CMK (cell line): ENCODE data around the gene CNIH3.

Source experiments
- DNase-seq: peaks from one replicate; pipeline ENCODE4 v3.0.0-alpha.2; 2010; ENCODE audit warnings: low read depth

Gene CNIH3

DNA sequence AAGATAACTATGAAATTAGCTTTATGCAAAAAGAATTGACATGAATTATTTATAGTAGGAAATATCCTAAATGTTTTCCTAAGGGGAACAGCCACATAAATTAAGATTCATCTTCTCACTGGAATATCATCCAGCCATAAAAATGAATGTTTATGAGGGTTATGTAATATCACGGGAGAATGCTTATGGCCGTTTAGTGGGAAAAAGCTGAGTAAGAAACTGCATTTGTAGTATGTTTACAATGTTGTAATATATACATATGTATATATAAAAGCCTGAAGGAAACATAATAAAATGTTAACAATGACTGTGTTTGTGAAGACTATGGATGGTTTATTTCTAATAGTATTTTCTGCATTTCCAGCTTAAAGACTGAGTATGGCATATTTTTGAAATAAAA lies 161.1 kb downstream of the CNIH3 start:
- no peak for DNase-seq

DNA sequence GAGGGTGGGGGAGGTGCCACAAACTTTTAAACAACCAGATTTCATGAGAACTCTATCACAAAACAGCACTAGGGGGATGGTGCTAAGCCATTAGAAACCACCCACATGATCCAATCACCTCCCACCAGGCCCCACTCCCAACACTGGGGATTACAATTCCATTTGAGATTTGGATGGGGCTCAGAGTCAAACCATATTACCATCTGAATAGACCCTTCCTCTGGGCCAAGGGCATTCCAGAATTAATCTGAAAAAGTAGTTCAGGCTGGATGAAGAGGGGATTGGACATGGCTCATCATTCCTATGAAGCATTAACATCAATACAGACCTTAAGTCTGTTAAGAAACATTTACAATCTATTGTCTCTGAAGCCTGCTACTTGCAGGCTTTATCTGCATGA lies 163.4 kb downstream of the CNIH3 start:
- DNase-seq: no peak

DNA sequence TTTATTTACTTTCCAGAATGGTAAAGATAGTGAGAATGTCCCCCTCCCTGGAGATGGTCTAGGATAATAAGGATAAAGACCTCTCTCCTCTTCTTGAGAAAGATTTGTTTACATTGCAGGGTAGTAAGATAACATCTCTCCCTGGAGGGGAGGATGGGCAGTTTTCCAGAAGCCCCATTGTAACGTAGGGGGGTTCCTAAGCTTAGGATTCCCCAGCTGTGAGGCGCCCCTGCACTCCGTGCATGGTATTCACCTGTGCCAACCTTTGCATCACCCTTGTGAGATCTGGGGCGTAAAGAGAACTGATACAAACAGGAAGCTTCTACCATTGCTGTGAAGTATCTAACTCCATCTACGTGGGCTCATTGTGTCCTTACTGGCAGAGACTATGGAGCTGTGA lies 164.6 kb downstream of the CNIH3 start:
- no peak for DNase-seq

DNA sequence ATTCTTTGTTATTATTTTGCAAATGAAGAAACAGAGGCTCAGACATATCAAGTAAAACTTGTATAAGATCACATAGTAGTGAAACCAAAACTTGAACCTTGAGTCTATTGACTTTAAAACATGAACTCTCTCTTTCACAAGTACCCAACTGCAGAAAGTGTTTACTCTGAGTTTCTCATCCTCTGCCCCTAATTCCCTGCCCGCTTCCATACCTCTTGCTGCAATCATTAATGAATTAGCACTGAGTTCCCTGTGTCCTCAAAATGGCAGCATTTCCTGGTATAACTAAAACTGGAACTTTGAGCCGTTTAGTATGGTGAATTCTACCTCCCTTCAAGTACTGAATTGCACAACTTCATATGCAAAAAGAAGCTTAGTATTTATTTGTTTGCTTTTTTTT lies 165.7 kb downstream of the CNIH3 start:
- no peak for DNase-seq

DNA sequence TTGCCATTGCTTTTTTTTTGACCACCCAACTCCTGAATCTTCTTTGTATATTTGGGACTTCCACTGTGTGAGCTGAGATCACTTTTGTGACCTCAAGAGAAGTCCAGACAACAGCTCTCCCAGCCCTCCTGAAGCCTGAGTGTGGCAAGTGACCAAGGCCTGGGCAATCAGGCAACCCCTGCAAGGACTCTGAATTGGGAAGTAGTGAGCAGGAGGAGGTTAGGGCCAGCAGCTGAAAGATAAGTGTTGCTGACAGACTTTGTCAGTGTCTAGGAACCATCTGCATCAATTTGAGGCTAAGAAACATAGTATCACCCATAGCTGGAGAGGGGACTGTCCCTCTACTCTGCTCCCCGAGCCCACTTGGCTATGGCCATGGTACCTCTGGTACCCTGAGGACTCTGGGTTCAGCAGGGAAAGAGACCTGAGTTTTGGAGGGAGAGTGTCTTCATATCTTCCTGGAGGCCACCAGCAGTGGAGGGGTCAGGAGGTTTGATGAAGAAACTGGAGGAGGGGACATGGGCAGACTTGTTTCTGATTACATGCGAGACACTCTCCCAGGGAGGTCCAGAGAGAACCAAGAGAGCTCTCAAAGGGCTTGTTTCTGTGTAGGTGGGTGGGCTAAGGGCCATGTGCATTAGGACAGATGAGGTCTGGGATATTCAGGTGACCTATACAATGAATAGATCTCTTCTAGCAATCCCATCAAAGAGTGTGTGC lies 166.3 kb downstream of the CNIH3 start:
- DNase-seq: no peak

DNA sequence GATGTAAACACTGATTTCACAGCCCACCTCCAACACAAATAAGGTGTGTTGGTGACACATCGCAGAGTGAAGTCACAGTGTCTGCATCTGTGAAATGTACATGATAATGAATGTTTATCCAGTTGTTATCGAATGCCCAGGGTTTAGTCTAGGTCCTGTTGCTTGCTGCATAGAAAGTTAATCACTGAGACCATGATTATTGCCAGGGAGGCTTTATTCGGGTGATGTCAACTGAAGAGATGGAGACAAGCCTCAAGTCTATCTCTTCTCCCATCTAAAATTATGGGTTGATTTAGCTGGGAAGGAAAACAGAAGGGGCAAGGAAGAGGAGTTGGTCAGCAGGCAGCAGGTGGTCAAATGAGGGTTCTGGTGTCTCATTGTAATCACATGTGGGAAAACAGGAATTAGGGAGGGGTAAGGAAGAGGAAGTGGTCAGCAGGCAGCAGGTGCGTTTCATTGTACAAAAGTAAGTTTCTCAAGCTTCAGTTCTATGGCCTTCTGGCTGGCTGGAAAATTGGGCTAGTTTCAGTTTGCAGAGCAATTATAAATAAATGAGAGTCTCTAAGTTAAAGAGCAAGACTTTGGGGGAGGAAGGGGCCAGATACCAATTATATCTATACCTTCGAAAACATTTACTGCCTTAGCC lies 167.0 kb downstream of the CNIH3 start:
- DNase-seq: no peak

DNA sequence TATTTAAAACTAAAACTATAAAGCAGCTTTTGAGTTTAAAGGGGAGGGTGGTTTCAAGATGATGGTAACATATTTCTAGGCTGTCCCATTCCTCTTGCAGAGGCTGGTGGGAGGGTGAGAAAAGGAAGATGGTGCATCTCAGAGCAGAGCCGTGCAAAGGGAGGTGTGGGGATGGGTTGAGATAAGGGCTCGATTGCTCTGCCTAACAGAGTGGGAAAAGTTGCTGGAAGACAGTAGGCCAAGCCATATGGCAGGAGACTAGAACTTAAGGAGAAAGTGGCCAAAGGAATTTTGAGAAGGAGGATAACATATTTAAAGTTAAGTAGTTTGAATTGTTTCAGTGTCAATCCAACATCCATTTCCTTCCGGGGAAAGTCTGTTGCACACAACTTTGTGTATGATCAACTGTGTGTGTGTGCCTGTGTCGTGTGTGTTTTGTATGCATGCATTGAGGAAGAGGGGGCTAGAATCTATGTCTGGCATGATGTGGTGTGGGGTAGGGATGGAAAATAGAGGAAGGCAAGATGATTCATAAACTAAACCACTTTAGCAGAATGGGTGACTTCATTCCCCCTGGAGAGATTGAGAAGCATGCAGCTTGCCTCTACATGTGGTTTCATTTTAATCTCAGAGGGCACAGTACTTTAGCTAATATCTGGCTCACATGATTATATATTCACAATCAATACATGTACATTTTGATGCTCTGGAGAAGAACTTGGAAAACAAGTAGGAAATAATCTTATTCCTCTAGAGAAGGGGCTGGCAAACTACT lies 168.3 kb downstream of the CNIH3 start:
- no peak for DNase-seq

DNA sequence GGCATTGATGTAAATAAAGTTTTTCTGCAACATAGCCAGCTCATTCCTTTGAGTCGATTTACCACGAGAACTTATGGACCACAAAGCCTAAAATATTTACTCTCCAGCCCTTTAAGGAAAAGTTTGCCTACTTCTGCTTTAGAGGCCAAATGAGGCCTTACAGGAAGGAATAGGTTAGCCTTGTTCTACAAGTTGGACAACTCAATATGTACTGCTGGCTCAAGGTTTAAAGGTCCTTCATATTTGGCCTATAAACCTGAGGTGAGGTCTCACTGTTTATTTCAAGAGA lies 168.9 kb downstream of the CNIH3 start:
- DNase-seq: no peak

DNA sequence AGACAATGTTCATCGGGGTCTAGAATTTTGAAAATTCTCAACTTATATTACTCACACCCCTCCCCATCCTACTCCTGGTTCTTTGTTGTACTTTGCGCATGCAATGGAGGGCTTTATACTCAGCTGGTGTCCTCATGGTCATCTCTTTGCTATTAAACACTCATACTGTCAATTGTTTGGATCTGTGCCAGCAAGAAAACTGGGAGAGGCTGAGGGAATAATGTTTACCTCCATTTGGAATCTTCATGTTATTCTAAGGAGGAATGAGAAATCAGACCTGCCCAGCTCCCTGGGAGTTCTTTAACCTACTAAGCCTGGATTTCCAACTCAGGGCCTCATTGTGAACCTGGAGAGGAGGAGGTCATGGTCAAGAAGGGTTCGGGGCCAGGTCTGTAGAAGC lies 169.5 kb downstream of the CNIH3 start:
- DNase-seq: no peak

DNA sequence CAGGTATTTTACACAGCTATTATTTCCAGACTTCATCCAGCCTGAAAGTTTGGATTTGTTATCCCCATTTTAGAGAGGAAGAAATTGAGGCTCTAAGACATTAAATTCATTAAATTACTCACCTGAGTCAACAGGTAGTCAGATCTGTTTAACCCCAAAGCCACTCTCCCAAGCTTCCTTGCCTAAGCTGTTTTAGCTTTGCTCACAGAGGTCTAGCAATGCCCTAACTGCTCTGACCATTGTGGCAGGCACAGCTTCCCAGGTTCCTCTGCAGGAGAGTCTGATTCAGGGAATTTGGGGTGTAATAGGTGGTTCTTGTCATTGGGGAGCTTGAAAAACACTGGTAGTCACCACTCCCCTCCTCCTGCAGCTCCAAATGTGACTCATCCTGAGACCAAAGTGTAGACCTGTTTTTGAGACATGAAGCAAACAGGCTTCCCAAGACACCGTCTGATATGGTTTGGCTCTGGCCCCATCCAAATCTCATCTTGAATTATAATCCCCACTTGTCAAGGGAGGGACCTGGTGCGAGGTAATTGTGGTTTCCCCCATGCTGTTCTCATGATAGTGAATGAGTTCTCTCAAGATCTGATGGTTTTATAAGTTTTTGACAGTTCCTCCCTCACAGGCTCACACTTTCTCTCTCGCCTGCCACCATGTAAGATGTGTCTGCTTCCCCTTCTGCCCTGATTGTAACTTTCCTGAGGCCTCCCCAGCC lies 170.6 kb downstream of the CNIH3 start:
- DNase-seq: no peak

DNA sequence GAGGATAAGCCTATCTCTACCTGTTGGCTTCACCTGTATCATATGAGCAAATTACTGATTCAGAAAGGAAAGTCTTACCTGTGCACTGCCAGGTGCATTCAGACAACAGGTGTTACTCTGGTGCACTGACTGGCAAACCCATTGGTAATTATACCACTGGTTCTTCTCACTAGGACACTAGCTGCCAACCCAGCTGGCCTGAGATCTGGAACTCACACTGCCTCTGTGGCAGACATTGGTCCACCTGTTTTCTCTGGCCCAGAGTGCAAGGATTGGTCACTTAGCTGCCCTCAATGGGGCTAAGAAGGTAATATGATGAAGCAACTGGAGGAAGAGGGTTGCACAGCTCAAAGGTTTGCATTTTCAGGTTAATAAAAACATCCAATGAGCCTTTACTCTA lies 173.2 kb downstream of the CNIH3 start:
- DNase-seq: no peak
